HT-29 (cell line): Measurements from ENCODE around the gene NLRX1. TPM values are rescaled to one million over a fixed set of nuclear protein-coding genes. Genes with fewer than 3 reads are reported as not detected.
"Not testable (repeated sequence)": the region's sequence is repeated elsewhere in the genome, so short reads cannot be mapped to it uniquely, and the experiment has no call there.

Source experiments
- DNase-seq: peaks from one replicate; pipeline ENCODE4 v3.0.0-alpha.2; 2015; ENCODE audit warnings: low spot score
- total RNA-seq: library from RNA; depleted of rRNA; stranded (reverse); fragments of >200 nt; shearing (Covaris generic); gene quantifications from 2 replicates; pipeline ENCODE4 v1.2.3, GENCODE V29; 2014

Gene NLRX1
- total RNA-seq, 1 experiment from 2014 or later = 21.1 TPM

- not testable (repeated sequence) for DNase-seq
Observed at GRCh38 chr11:119184399-119184798, 15.9 kb downstream of the NLRX1 start.

- DNase-seq = no peak
Observed at GRCh38 chr11:119185981-119186634, 17.6 kb downstream of the NLRX1 start.

GRCh38 chr11:119187123-119187892 lies 18.8 kb downstream of the NLRX1 start:
- no peak for DNase-seq

GRCh38 chr11:119188067-119188466 lies 19.5 kb downstream of the NLRX1 start:
- no peak for DNase-seq

GRCh38 chr11:119188887-119189286 lies 20.4 kb downstream of the NLRX1 start:
- DNase-seq = no peak

- peak; percentile 19 for DNase-seq
Observed at GRCh38 chr11:119189393-119189792, 20.9 kb downstream of the NLRX1 start.

GRCh38 chr11:119190531-119190930 lies 22.0 kb downstream of the NLRX1 start:
- DNase-seq = no peak

GRCh38 chr11:119191265-119191664 lies 22.7 kb downstream of the NLRX1 start:
- not testable (repeated sequence) for DNase-seq

- no peak for DNase-seq
Observed at GRCh38 chr11:119192111-119192510, 23.6 kb downstream of the NLRX1 start.

- DNase-seq = no peak
Observed at GRCh38 chr11:119193001-119193400, 24.5 kb downstream of the NLRX1 start.

- no peak for DNase-seq
Observed at GRCh38 chr11:119193626-119194025, 25.1 kb downstream of the NLRX1 start.

GRCh38 chr11:119194811-119195440 lies 26.4 kb downstream of the NLRX1 start:
- DNase-seq = no peak

GRCh38 chr11:119195680-119196079 lies 27.2 kb downstream of the NLRX1 start:
- DNase-seq = peak; percentile 43

GRCh38 chr11:119196833-119197483 lies 28.4 kb downstream of the NLRX1 start:
- peak; percentile 99 for DNase-seq

- no peak for DNase-seq
Observed at GRCh38 chr11:119198925-119199324, 30.4 kb downstream of the NLRX1 start.

GRCh38 chr11:119201236-119201635 lies 32.7 kb downstream of the NLRX1 start:
- not testable (repeated sequence) for DNase-seq

- no peak for DNase-seq
Observed at GRCh38 chr11:119202554-119202953, 34.0 kb downstream of the NLRX1 start.

- no peak for DNase-seq
Observed at GRCh38 chr11:119204066-119204465, 35.5 kb downstream of the NLRX1 start.

GRCh38 chr11:119205080-119205479 lies 36.6 kb downstream of the NLRX1 start:
- DNase-seq = no peak

- peak; percentile 99 for DNase-seq
Observed at GRCh38 chr11:119205574-119206510, 37.3 kb downstream of the NLRX1 start, which contains the start of gene CBL. TSS of gene CBL (plus strand) at chr11:119206339. CDS start at chr11:119206418, 79 bp downstream.
